Measurements from ENCODE around the gene BABAM2.

DNA sequence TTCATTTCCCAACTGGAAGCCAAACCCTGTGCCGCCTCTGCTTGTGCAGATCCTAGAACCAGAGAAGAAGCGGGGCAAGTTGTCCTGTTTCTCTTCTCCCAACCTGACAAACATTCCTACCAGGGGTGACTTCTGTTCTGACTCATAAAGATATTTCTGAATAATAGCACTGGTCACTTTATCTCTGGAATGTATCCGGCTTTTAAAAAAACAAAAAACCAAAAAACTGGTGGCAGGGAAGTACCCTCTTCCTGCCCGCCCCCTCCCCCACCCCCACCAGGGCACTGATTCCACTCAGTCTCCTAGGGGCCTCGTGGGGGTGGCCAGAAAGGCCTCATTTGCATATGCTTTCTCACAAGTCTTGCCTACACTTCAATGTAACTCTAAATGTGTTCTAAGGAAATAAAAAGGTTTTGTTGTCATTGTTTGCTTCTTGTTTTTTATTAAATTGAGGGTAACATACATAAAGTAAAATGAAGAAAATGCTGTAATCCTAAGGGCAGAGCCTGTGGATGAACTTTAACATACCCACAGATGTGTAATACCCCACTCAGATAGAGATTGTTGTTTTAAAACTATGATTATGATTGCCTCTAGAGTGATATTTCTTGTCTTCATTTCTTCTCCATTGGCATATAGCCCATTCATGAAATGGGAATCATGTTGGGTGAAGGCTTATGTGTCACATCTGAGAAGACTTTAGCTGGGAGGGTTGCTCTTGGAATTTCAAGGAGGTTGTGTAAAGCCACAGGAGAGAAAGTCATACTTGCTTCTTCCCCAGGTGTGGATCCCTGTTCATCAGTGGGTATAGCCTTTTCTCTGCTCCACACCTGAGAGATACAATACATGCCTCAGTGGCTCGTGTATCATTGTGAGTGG, 496.8 kb downstream of the BABAM2 start:
- TF ChIP-seq, protein P1, sequence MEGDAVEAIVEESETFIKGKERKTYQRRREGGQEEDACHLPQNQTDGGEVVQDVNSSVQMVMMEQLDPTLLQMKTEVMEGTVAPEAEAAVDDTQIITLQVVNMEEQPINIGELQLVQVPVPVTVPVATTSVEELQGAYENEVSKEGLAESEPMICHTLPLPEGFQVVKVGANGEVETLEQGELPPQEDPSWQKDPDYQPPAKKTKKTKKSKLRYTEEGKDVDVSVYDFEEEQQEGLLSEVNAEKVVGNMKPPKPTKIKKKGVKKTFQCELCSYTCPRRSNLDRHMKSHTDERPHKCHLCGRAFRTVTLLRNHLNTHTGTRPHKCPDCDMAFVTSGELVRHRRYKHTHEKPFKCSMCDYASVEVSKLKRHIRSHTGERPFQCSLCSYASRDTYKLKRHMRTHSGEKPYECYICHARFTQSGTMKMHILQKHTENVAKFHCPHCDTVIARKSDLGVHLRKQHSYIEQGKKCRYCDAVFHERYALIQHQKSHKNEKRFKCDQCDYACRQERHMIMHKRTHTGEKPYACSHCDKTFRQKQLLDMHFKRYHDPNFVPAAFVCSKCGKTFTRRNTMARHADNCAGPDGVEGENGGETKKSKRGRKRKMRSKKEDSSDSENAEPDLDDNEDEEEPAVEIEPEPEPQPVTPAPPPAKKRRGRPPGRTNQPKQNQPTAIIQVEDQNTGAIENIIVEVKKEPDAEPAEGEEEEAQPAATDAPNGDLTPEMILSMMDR (conservative IDR thresholded peaks at IDR 0.05; ENCODE audit: low read length): no peak
- TF ChIP-seq EZH2phosphoT487 (IDR thresholded peaks at IDR 0.05; ENCODE audit: borderline replicate concordance, low read depth, low read length): no peak
